ENCODE data around the gene LINGO1.

- TF ChIP-seq CTCF (IDR thresholded peaks at IDR 0.05) (no peak), POLR2A (IDR thresholded peaks at IDR 0.05) (no peak)
Observed at GRCh38 chr15:77569729-77570125, 63.0 kb downstream of the LINGO1 start.
